GM18909 (cell line): ENCODE measurements around the gene RRP15.
"Not testable (repeated sequence)": the region's sequence is repeated elsewhere in the genome, so short reads cannot be mapped to it uniquely, and the experiment has no call there.

Experiments
- ATAC-seq: cut with Tn5 transposase; IDR thresholded peaks from one replicate; pipeline ENCODE4 v1.9.1; 2021; ENCODE audit warnings: mild to moderate bottlenecking; ENCODE audit not compliant: unreplicated experiment, poor library complexity

RRP15 gene

GRCh38 chr1:218294546-218294945 lies 9.5 kb downstream of the RRP15 start:
- no peak for ATAC-seq

DNA sequence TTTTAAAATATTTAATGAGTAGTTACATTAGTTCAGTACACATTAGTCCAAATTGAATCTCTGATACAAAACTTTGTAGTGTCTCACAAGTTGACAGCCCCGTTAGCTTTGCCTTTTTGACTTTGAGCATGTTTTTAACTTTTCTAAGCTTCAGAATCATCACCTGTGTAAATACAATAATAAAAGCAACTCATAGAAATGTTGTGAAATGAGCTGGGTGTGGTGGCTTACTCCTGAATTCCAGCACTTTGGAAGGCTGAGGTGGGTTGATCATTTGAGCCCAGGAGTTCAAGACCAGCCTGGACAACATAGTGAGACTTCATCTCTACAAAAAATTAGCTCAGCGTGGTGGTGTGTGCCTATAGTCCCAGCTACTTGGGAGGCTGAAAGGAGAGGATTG lies 11.1 kb downstream of the RRP15 start:
- no peak for ATAC-seq

DNA sequence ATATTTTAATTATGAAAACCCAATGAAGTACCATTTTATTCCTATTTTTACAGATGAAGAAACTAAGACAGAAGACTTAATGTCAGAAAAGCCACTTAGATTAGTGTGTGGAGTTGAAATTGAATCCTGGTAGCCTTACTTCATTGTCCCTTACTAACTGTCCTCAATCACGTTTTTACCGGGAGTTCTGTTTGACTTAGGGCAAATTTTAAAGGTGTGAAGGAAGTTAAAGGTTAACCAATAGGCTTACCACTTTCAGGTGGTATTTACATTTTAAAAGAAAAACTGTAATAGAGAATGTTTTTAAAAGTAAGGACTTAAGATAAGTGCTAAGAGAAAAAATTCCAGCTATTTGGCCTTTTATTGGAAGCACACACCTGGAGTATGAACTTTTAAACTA lies 12.4 kb downstream of the RRP15 start:
- no peak for ATAC-seq

GRCh38 chr1:218297867-218298266 lies 12.8 kb downstream of the RRP15 start:
- no peak for ATAC-seq

- ATAC-seq = no peak
These were observed 13.3 kb downstream of the RRP15 start for GRCh38 chr1:218298398-218298797.

DNA sequence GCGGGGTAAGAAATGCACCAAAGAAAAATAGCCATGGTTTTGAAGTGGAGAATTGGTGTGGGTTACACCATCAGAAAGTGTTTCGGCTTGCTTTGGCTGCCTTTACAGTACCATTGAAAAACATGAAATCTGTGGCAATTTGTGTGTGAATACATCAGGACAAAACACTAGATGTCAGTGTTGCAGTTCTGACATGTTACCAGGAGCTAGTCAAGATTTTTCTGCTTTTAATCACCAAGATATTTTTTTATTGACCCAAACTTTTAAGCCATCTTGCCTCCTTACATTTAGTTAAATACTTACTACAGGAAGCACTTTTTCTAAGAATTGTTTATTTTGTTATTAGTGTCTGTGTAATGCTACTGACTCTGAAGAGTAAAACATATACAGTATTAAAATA lies 14.3 kb downstream of the RRP15 start:
- peak; percentile 65 for ATAC-seq

DNA sequence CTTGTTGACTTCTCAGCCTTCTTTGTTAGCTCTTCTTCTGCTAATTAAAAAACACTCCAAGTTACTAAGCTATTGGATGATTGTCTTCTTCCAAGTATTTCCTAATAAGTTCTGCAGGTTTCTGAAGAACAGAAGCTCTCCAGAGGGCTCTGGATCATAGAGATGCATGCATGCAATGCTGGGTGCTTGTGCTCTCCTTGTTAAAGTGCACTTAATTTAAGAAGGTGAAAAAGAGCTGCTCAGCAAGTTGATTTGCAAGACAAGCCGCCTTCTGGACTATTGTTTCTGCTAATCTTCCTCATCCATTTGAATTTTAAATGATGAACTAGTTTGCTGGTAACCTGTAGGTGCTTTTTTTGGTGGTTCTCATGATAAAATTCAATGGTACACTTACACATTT lies 16.1 kb downstream of the RRP15 start:
- ATAC-seq = no peak

DNA sequence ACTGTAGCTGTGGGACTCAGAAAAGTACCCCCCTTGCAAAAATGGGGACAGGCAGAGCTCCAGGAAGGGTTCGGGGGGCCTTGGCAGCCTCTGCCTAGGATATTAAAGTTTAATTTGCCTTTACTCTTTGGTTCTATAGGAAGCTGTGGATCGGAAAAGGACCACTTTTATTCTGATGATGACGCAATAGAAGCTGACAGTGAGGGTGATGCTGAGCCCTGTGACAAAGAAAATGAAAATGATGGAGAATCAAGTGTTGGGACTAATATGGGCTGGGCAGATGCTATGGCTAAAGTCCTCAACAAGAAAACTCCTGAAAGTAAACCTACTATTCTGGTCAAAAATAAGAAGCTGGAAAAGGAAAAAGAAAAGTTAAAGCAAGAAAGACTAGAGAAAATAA lies 17.1 kb downstream of the RRP15 start:
- ATAC-seq = no peak

- no peak for ATAC-seq
These were observed 18.2 kb downstream of the RRP15 start for GRCh38 chr1:218303176-218303879.

GRCh38 chr1:218304281-218305039 lies 19.4 kb downstream of the RRP15 start:
- ATAC-seq = peak; percentile 87

GRCh38 chr1:218305472-218306064 lies 20.5 kb downstream of the RRP15 start:
- ATAC-seq = no peak

GRCh38 chr1:218312509-218312908 lies 27.4 kb downstream of the RRP15 start:
- ATAC-seq = no peak

GRCh38 chr1:218314316-218314715 lies 29.2 kb downstream of the RRP15 start:
- ATAC-seq = no peak

DNA sequence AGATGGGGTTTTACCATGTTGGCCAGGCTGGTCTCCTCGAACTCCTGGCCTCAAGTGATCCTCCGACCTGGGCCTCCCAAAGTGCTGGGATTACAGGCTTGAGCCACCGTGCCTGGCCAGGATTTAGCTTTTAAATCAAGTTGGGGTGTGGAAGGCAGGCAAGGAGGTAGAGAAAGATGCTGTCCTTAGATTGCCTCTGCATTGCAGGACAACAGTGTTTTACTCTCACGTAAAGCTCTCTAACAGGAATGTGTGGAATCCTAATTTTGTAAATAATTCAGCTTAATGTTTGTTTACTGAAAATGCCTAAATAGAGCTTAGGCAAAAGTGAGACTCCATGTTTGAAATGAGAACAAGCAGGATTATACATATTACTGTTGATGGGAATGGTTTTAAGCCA lies 30.5 kb downstream of the RRP15 start:
- no peak for ATAC-seq

GRCh38 chr1:218317061-218317460 lies 32.0 kb downstream of the RRP15 start:
- no peak for ATAC-seq

GRCh38 chr1:218320182-218320581 lies 35.1 kb downstream of the RRP15 start:
- ATAC-seq = not testable (repeated sequence)

DNA sequence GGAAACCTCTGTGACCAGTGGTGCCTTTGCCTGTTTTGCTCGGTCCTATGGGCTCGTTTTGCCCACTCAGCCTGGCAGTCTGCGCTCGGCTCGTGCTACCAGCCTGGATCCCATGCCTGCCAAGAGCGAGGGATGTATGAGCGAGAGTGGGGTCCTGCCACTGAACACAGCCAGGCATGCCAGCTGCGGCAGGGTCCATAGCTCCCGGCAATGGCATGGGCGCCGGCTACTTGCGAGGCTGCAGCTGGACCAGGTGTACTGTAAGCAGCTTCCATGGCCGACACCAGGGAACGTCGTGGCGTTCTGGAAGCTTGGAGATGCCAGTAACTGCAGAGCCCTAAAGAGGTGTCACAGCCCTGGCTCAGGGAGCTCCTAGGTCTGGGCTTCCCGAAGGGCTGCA lies 37.7 kb downstream of the RRP15 start:
- ATAC-seq = no peak

GRCh38 chr1:218323568-218324225 lies 38.6 kb downstream of the RRP15 start:
- ATAC-seq = no peak

DNA sequence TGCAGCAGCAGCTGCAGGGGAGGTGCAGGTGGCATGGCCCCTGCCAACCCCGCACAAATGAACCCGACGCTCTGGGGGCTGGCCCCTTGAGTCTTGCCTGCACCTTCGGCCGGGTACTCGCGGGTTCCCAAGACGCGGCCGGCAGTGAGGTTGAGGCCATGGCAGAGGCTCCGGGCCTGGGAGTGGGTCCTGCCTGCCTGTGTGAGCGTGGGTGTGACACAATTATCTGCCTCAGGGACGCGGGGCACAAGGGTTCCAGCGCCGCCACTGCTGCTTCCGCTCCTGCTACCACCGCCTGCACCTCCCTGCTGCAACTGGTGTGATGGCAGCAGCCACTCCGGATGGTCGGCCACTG lies 39.1 kb downstream of the RRP15 start:
- no peak for ATAC-seq

DNA sequence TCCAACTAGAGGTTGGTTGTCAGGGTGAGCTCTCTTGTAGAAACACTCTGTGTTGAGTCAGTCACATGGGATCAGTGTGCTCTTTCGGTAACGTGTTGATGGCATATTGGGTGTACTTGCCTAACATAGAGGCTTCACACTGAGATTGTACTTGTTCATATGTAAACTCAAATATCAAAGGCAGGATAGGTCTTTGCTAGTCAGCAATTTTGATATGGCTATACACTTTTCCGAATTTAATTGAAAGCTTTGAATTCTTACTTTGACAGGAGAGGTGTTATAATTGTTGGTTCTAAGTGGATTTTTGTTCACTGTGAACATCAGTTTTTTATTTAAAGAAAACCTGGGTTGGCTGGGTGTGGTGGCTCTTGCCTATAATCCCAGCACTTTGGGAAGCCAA lies 43.7 kb downstream of the RRP15 start:
- no peak for ATAC-seq

DNA sequence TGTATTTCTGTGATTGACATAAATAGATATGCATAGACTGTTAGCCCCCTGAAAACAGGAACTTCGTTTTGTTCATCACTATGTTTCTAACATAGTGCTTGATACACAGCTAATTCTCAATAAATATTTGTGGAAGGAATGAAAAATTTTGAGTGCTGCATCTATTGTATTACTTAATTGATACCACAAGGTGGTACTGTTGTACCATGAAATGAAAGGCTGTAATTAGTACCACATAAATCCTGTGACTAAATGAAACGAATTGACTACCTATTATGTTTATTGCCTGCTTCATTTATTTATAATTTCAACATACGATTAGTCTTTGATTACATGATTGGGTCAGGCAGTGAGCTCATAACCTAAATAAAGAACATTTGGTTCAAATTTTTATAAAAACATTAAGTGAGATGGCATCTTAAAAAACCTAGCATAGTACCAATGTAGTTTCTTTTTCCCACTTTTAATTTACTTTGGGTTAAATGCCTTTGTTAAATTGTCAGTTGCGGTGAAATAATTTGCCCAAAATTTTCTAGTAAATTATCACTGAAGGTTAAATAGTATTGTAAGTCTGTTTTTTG lies 45.0 kb downstream of the RRP15 start:
- ATAC-seq = peak; percentile 79
